NCI-H2171 treated with DMSO at 0.1 percent for 48 hours (cell line): ENCODE results near the gene NPEPPS.

ENCODE experiments used
- DNase-seq: peaks from one replicate; lab custom pipeline; 2025; lab: John Stamatoyannopoulos, UW

The NPEPPS gene

GRCh38 chr17:47663912-47664623, 133.2 kb downstream of the NPEPPS start:
- DNase-seq = peak; percentile 75

GRCh38 chr17:47664624-47664941, 133.7 kb downstream of the NPEPPS start:
- no peak for DNase-seq

- DNase-seq = no peak
Observed at GRCh38 chr17:47665655-47666054, 134.7 kb downstream of the NPEPPS start.

- DNase-seq = no peak
Observed at GRCh38 chr17:47669081-47669480, 138.2 kb downstream of the NPEPPS start.

GRCh38 chr17:47670064-47670463, 139.2 kb downstream of the NPEPPS start:
- DNase-seq = no peak
